Lower leg skin (tissue), 4 donors: Measurements from ENCODE around the gene IFNGR1. TPM values are rescaled to one million over a fixed set of nuclear protein-coding genes. Genes with fewer than 3 reads are reported as not detected.

Source experiments
- DNase-seq, 2 donors: peaks; one replicate each; pipeline ENCODE4 v3.0.0-alpha.2; 2019; ENCODE audit warnings: low spot score in 2 of 2
- H3K4me3 ChIP-seq: fragments of 200-600 bp; sonication (generic); 2 replicates; pipeline ENCODE4 v1.5.1; 2017; ENCODE audit warnings: mild to moderate bottlenecking, low read depth; ENCODE audit not compliant: poor library complexity, severe bottlenecking
- CTCF ChIP-seq, 3 donors: fragments of 450-650 bp; IDR thresholded peaks; one replicate each; pipeline ENCODE4 v1.5.1; 2016; ENCODE audit warnings: antibody characterized with exemption in 3 of 3, mild to moderate bottlenecking in 3 of 3, moderate library complexity in 2 of 3
- POLR2A ChIP-seq, 2 donors: fragments of 450-650 bp; IDR thresholded peaks; one replicate each; pipeline ENCODE4 v1.6.1; 2016 to 2017; ENCODE audit warnings: antibody characterized with exemption in 2 of 2, mild to moderate bottlenecking in 1 of 2, moderate library complexity in 1 of 2
- WGBS, 2 donors: methylation state at CpG; one replicate each; pipeline ENCODE4 v1.1.5; 2018; 5-methylcytosine and 5-hydroxymethylcytosine counted together
- intact Hi-C: fragments of 100-400 bp; cut with DNase I; formaldehyde crosslinking; loops from one replicate; pipeline ENCODE4 v1.15.0; 2023; ENCODE audit warnings: low total_unique reads
- total RNA-seq, 4 donors: library from RNA; depleted of rRNA; stranded (reverse); fragments of >200 nt; gene quantifications; one replicate each; pipeline ENCODE4 v1.1.0, GENCODE V29; 2016

IFNGR1 gene
- total RNA-seq, 4 donors from 2014 or later: 64.2 to 92.1 (median 83.0) TPM

- H3K4me3 ChIP-seq: no peak overlapping the region
- TF ChIP-seq CTCF (IDR thresholded peaks at IDR 0.05) (no peak), POLR2A (IDR thresholded peaks at IDR 0.05) (no peak)
- intact Hi-C loops: no loop called here
- no peak for DNase-seq
- WGBS, 2 donors: 43 to 49% methylated on average over 13 of the region's 13 CpGs
Observed at GRCh38 chr6:137171824-137172733, 47.1 kb downstream of the IFNGR1 start.

GRCh38 chr6:137171053-137171374 lies 48.2 kb downstream of the IFNGR1 start:
- TF ChIP-seq CTCF (IDR thresholded peaks at IDR 0.05) (no peak), POLR2A (IDR thresholded peaks at IDR 0.05) (no peak)
- intact Hi-C loops: no loop called here
- WGBS, 2 donors: 85 to 98% methylated on average over 1 of the region's 1 CpG
- DNase-seq: no peak
- no peak overlapping the region for H3K4me3 ChIP-seq

- no peak for DNase-seq
- WGBS, 2 donors: 91 to 92% methylated on average over 13 of the region's 13 CpGs
- H3K4me3 ChIP-seq: no peak overlapping the region
- intact Hi-C loops: no loop called here
- TF ChIP-seq CTCF (IDR thresholded peaks at IDR 0.05): no peak
- no peak for TF ChIP-seq POLR2A (IDR thresholded peaks at IDR 0.05)
Observed at GRCh38 chr6:137170266-137171052, 48.7 kb downstream of the IFNGR1 start.

GRCh38 chr6:137167702-137168377 lies 51.3 kb downstream of the IFNGR1 start:
- WGBS, 2 donors: 92 to 93% methylated on average over 4 of the region's 4 CpGs
- intact Hi-C loops: loop anchor here (10.0 kb wide), 1 partner anchor 73 kb away; no protein-coding TSS in a partner anchor
- H3K4me3 ChIP-seq: no peak overlapping the region
- TF ChIP-seq CTCF (IDR thresholded peaks at IDR 0.05): no peak
- TF ChIP-seq POLR2A (IDR thresholded peaks at IDR 0.05): no peak
- no peak for DNase-seq

- DNase-seq: no peak
- TF ChIP-seq POLR2A (IDR thresholded peaks at IDR 0.05) (no peak), CTCF (IDR thresholded peaks at IDR 0.05) (no peak)
- intact Hi-C loops: loop anchor here (10.0 kb wide), 1 partner anchor 72 kb away; no protein-coding TSS in a partner anchor
- WGBS, 2 donors: 83 to 87% methylated on average over 8 of the region's 8 CpGs
- H3K4me3 ChIP-seq: no peak overlapping the region
Observed at GRCh38 chr6:137166247-137167098, 52.7 kb downstream of the IFNGR1 start.
